Endothelial cell (in vitro differentiated cells): ENCODE results near the gene PGM1. TPM values are rescaled to one million over a fixed set of nuclear protein-coding genes. Genes with fewer than 3 reads are reported as not detected.

Experiments
- DNase-seq: peaks from one replicate; pipeline ENCODE4 v3.0.0; 2021; ENCODE audit warnings: low spot score
- H3K27ac Mint-ChIP-seq: one replicate; pipeline ENCODE4 v1.8.0; 2021; ENCODE audit warnings: mixed read lengths, inconsistent platforms; ENCODE audit not compliant: unreplicated experiment
- H3K27me3 Mint-ChIP-seq: one replicate; pipeline ENCODE4 v1.8.0; 2021; ENCODE audit warnings: mild to moderate bottlenecking, moderate library complexity, mixed read lengths, inconsistent platforms; ENCODE audit not compliant: unreplicated experiment
- H3K36me3 Mint-ChIP-seq: one replicate; pipeline ENCODE4 v1.8.0; 2021; ENCODE audit warnings: mild to moderate bottlenecking, low read depth, mixed read lengths, inconsistent platforms; ENCODE audit not compliant: unreplicated experiment
- H3K4me1 Mint-ChIP-seq: one replicate; pipeline ENCODE4 v1.8.0; 2021; ENCODE audit warnings: mild to moderate bottlenecking, mixed read lengths, inconsistent platforms; ENCODE audit not compliant: unreplicated experiment
- H3K4me3 Mint-ChIP-seq: one replicate; pipeline ENCODE4 v1.8.0; 2021; ENCODE audit warnings: mild to moderate bottlenecking, mixed read lengths, inconsistent platforms; ENCODE audit not compliant: unreplicated experiment
- H3K9me3 Mint-ChIP-seq: one replicate; pipeline ENCODE4 v1.8.0; 2021; ENCODE audit warnings: mixed read lengths, inconsistent platforms; ENCODE audit not compliant: unreplicated experiment
- total RNA-seq: library from RNA; stranded (reverse); fragmentation: NEBNext Ultra II Directional; extraction: Animal tissue kit (Norgen Biotek cat#: 25700); gene quantifications from one replicate; pipeline ENCODE4 v1.2.1, GENCODE V29; 2021; ENCODE audit not compliant: unreplicated experiment
- TF ChIP-seq, protein P1 (sequence below): fragments of 200-600 bp; sonication (generic); IDR thresholded peaks from one replicate; pipeline ENCODE4 v1.5.0; 2021; ENCODE audit warnings: antibody characterized with exemption; ENCODE audit not compliant: unreplicated experiment

The PGM1 gene
- total RNA-seq, 1 donor from 2014 or later: 30.6 TPM

DNA sequence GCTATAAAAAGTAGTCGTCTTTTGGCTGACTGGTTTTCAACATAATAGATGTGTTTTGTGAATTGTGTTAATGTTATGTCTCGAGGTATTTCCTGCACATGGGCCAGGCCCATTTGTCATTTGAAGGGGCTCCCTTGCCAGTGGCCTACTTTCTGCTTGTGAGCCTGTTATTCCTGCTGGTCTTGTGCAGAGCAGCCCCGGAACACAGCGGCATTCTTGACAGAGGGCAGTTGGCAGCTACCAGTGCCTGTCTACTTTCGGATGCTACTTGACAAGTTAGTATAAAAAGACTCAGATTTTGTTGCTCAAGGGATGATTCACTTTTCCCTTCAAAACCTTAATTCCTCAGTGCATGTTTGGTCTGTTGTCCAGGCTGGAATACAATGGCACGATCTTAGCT is 28.5 kb downstream of the PGM1 start:
- TF ChIP-seq, protein P1, sequence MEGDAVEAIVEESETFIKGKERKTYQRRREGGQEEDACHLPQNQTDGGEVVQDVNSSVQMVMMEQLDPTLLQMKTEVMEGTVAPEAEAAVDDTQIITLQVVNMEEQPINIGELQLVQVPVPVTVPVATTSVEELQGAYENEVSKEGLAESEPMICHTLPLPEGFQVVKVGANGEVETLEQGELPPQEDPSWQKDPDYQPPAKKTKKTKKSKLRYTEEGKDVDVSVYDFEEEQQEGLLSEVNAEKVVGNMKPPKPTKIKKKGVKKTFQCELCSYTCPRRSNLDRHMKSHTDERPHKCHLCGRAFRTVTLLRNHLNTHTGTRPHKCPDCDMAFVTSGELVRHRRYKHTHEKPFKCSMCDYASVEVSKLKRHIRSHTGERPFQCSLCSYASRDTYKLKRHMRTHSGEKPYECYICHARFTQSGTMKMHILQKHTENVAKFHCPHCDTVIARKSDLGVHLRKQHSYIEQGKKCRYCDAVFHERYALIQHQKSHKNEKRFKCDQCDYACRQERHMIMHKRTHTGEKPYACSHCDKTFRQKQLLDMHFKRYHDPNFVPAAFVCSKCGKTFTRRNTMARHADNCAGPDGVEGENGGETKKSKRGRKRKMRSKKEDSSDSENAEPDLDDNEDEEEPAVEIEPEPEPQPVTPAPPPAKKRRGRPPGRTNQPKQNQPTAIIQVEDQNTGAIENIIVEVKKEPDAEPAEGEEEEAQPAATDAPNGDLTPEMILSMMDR: no peak
- no peaks in the 10 kb centered on the region for H3K9me3 Mint-ChIP-seq
- H3K27ac Mint-ChIP-seq: no peak overlapping the region
- no peak for DNase-seq
- peaks cover 20% of the 10 kb centered on the region for H3K4me1 Mint-ChIP-seq
- peaks cover 2% of the 10 kb centered on the region for H3K27me3 Mint-ChIP-seq
- no peaks in the 10 kb centered on the region for H3K36me3 Mint-ChIP-seq
- no peak overlapping the region for H3K4me3 Mint-ChIP-seq

DNA sequence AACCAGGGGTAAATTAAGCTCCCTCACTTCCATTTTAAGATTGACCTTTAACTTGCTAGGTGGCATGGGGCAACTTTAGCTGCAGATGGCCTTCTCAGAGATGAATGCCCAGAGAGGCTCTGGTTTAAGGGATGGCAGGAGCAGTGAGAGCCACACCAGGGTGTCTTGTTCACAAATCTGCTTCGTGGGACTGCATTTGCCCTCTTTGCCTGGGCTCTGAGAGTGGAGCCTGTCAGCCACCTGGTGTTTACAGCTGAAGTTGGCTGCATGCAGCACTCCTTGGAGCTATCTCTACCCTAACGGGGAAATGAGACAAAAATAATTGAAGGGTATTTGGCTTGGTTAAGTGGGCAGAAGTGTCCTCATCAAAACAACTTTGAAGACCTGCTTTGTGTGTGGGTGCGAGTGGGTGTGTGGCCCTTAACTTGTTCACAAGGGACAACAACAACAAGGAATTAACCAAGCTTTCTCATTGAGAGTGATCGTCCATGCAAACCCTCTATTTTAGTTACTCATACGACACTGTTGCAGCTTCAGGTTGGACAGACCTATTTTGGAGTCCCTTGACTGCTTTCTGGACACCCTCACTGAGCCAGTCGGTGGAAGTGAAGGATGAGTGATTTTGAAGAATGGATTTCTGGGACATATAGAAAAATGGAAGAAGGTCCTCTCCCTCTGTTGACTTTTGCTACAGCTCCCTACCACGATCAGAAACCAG is 29.8 kb downstream of the PGM1 start:
- no peak for DNase-seq
- H3K4me1 Mint-ChIP-seq: peaks cover 17% of the 10 kb centered on the region
- H3K27ac Mint-ChIP-seq: no peak overlapping the region
- H3K4me3 Mint-ChIP-seq: no peak overlapping the region
- H3K27me3 Mint-ChIP-seq: peaks cover 2% of the 10 kb centered on the region
- no peaks in the 10 kb centered on the region for H3K9me3 Mint-ChIP-seq
- no peaks in the 10 kb centered on the region for H3K36me3 Mint-ChIP-seq
- TF ChIP-seq, protein P1: no peak

DNA sequence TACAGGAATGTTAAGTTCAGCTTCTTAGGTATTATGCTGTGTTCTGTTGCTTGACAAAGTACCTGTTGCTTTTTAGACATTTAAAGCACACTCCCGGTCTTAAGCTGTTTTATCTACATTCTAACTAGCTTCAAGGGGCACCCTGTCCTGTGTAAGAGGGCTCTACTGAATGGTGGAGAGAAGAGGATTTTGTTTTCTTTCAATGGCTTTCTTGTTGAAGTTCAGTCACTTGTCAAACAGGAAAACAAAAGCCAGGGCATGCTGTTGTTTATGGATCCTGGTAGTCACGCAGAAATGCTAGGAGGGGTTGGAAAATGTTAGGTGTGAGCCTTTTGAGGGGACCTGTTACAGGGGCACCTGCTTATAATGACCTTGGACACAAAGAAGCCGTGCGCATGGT is 30.7 kb downstream of the PGM1 start:
- no peaks in the 10 kb centered on the region for H3K9me3 Mint-ChIP-seq
- H3K27me3 Mint-ChIP-seq: peaks cover 2% of the 10 kb centered on the region
- H3K4me3 Mint-ChIP-seq: no peak overlapping the region
- H3K4me1 Mint-ChIP-seq: peaks cover 17% of the 10 kb centered on the region
- H3K27ac Mint-ChIP-seq: no peak overlapping the region
- H3K36me3 Mint-ChIP-seq: no peaks in the 10 kb centered on the region
- DNase-seq: no peak
- TF ChIP-seq, protein P1: no peak

DNA sequence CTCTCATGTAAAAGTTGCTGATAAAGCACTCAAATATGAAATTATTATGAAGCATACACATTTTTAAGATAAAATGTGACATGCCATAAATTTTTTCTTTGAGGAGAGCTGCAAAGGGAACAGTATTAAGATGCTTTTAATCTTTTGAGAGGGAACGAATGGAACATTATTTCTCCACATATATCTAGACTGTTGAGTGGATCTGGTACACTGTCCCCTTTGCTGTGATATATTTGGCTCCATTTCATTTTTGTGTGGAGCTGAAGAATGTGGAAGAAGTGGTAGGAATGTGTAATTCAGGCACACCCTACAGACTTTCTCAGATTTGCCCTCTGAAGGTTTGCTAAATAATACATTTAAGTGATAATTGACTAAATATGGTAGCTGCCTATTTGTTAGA is 31.7 kb downstream of the PGM1 start:
- H3K4me1 Mint-ChIP-seq: peaks cover 17% of the 10 kb centered on the region
- H3K27me3 Mint-ChIP-seq: no peaks in the 10 kb centered on the region
- H3K9me3 Mint-ChIP-seq: no peaks in the 10 kb centered on the region
- no peak for DNase-seq
- H3K36me3 Mint-ChIP-seq: no peaks in the 10 kb centered on the region
- H3K27ac Mint-ChIP-seq: no peak overlapping the region
- H3K4me3 Mint-ChIP-seq: no peak overlapping the region
- TF ChIP-seq, protein P1: no peak

DNA sequence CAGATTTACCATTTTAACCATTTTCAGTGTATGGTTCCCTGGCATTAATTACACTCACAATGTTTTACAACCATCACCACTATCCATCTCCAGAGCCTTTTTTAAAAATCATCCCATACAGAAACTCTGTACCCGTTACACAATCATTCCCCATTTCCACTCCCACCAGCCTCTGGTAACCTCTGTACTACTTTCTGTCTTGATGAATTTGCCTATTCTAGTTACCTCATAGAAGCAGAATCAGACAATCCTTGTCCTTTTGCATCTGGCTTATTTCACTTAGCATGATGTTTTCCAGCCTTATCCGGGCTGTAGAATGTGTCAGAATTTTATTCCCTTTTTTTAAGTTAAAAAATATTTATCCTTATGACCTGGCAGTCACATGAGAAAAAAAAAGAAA is 33.0 kb downstream of the PGM1 start:
- TF ChIP-seq, protein P1: no peak
- Mint-ChIP-seq H3K36me3 (no peaks in the 10 kb centered on the region), H3K9me3 (no peaks in the 10 kb centered on the region), H3K27me3 (no peaks in the 10 kb centered on the region), H3K4me1 (peaks cover 17% of the 10 kb centered on the region), H3K4me3 (no peak overlapping the region), H3K27ac (no peak overlapping the region)
- DNase-seq: no peak
